Esophagus squamous epithelium (tissue), 5 donors: ENCODE measurements around the gene PHOX2B. TPM values are rescaled to one million over a fixed set of nuclear protein-coding genes. Genes with fewer than 3 reads are reported as not detected.

Experiments used
- DNase-seq: peaks from one replicate; lab custom pipeline; 2025; lab: John Stamatoyannopoulos, UW
- H3K27ac ChIP-seq, 4 donors: fragments of 200-600 bp; sonication (generic); one replicate each; pipeline ENCODE4 v1.5.1; 2016 to 2019; ENCODE audit warnings: mild to moderate bottlenecking in 1 of 4
- H3K27me3 ChIP-seq, 4 donors: fragments of 200-600 bp; sonication (generic); 1 replicate in 3 of 4; 2 replicates in 1 of 4; pipeline versions ENCODE4 v1.5.1 to v1.6.0; 2017 to 2021; ENCODE audit warnings: antibody characterized with exemption in 1 of 4
- H3K36me3 ChIP-seq, 3 donors: fragments of 200-600 bp; sonication (generic); one replicate each; pipeline ENCODE4 v1.5.1; 2016 to 2019
- H3K4me1 ChIP-seq, 3 donors: fragments of 200-600 bp; sonication (generic); one replicate each; pipeline ENCODE4 v1.5.1; 2017 to 2019
- H3K4me3 ChIP-seq, 4 donors: fragments of 200-600 bp; sonication (generic); 1 replicate in 3 of 4; 2 replicates in 1 of 4; pipeline ENCODE4 v1.5.1; 2016 to 2019; ENCODE audit warnings: mild to moderate bottlenecking in 2 of 4, moderate library complexity in 1 of 4
- H3K9me3 ChIP-seq, 3 donors: fragments of 200-600 bp; sonication (generic); one replicate each; pipeline ENCODE4 v1.5.1; 2016 to 2019
- CTCF ChIP-seq, 6 experiments: fragments of 450-650 bp in 4 of 6; fragments of 200-600 bp in 2 of 6; sonication (generic) in 2 of 6; IDR thresholded peaks; one replicate each; pipeline ENCODE4 v1.5.1; 2016 to 2019; ENCODE audit warnings: antibody characterized with exemption in 6 of 6, mild to moderate bottlenecking in 4 of 6, moderate library complexity in 4 of 6
- POLR2A ChIP-seq, 4 donors: fragments of 450-650 bp; IDR thresholded peaks; one replicate each; pipeline ENCODE4 v1.6.1; 2017; ENCODE audit warnings: antibody characterized with exemption in 4 of 4, mild to moderate bottlenecking in 4 of 4, moderate library complexity in 3 of 4
- WGBS, 2 donors: methylation state at CpG; one replicate each; pipeline ENCODE4 v1.1.5; 2018; 5-methylcytosine and 5-hydroxymethylcytosine counted together
- intact Hi-C: fragments of 100-400 bp; cut with DNase I; formaldehyde crosslinking; loops from one replicate; pipeline ENCODE4 v1.15.0; 2022
- total RNA-seq, 4 donors: library from RNA; depleted of rRNA; stranded (reverse); fragments of >200 nt; gene quantifications; one replicate each; pipeline ENCODE4 v1.1.0, GENCODE V29; 2016
- donor health status: DM: yes; HTN: yes; CAD: no.

PHOX2B gene
- total RNA-seq, 4 donors from 2014 or later: not detected

GRCh38 chr4:41776466-41776865 is 27.9 kb upstream of the PHOX2B start:
- Histone ChIP-seq H3K27me3 (peaks cover 0 to 22% (median 0%) of the 10 kb centered on the region in 4 donors), H3K36me3 (no peaks in the 10 kb centered on the region), H3K27ac (no peak overlapping the region), H3K4me3 (no peak overlapping the region), H3K4me1 (no peaks in the 10 kb centered on the region), H3K9me3 (no peaks in the 10 kb centered on the region)
- intact Hi-C loops: no loop called here
- no peak for DNase-seq
- no peak for TF ChIP-seq CTCF (IDR thresholded peaks at IDR 0.05)
- TF ChIP-seq POLR2A (IDR thresholded peaks at IDR 0.05): no peak
- WGBS, 2 donors: 83 to 90% methylated on average over 3 of the region's 3 CpGs

GRCh38 chr4:41763729-41764128 is 15.2 kb upstream of the PHOX2B start:
- 10 to 26% methylated on average over 2 of the region's 2 CpGs for WGBS, 2 donors
- no peaks in the 10 kb centered on the region for H3K36me3 ChIP-seq
- H3K4me1 ChIP-seq: no peaks in the 10 kb centered on the region
- peaks cover 0 to 84% (median 0%) of the 10 kb centered on the region in 4 donors for H3K27me3 ChIP-seq
- TF ChIP-seq POLR2A (IDR thresholded peaks at IDR 0.05) (no peak), CTCF (IDR thresholded peaks at IDR 0.05) (no peak)
- intact Hi-C loops: no loop called here
- no peak overlapping the region for H3K4me3 ChIP-seq
- no peak overlapping the region for H3K27ac ChIP-seq
- DNase-seq: no peak
- no peaks in the 10 kb centered on the region for H3K9me3 ChIP-seq

- DNase-seq: no peak
- H3K27me3 ChIP-seq: peaks cover 0 to 89% (median 0%) of the 10 kb centered on the region in 4 donors
- intact Hi-C loops: no loop called here
Observed at GRCh38 chr4:41758884-41759283, 10.4 kb upstream of the PHOX2B start.

GRCh38 chr4:41757521-41758156 is 9.1 kb upstream of the PHOX2B start:
- Histone ChIP-seq H3K9me3 (no peaks in the 10 kb centered on the region), H3K27me3 (peaks cover 0 to 91% (median 4%) of the 10 kb centered on the region in 4 donors), H3K4me3 (no peak overlapping the region), H3K4me1 (no peaks in the 10 kb centered on the region), H3K27ac (no peak overlapping the region), H3K36me3 (no peaks in the 10 kb centered on the region)
- WGBS, 2 donors: 6 to 22% methylated on average over 2 to 3 of the region's 3 CpGs
- no peak for TF ChIP-seq POLR2A (IDR thresholded peaks at IDR 0.05)
- TF ChIP-seq CTCF (IDR thresholded peaks at IDR 0.05): no peak
- intact Hi-C loops: no loop called here
- no peak for DNase-seq

More at GRCh38 chr4:41758884-41759283, 10.4 kb upstream of the PHOX2B start:
- Histone ChIP-seq H3K36me3 (no peaks in the 10 kb centered on the region), H3K4me1 (no peaks in the 10 kb centered on the region), H3K27ac (no peak overlapping the region), H3K4me3 (no peak overlapping the region), H3K9me3 (no peaks in the 10 kb centered on the region)
- no peak for TF ChIP-seq CTCF (IDR thresholded peaks at IDR 0.05)
- no peak for TF ChIP-seq POLR2A (IDR thresholded peaks at IDR 0.05)

- H3K27me3 ChIP-seq: peaks cover 0 to 96% (median 27%) of the 10 kb centered on the region in 4 donors
- H3K27ac ChIP-seq: no peak overlapping the region
- no peak for TF ChIP-seq POLR2A (IDR thresholded peaks at IDR 0.05)
- TF ChIP-seq CTCF (IDR thresholded peaks at IDR 0.05): no peak
- H3K4me3 ChIP-seq: no peak overlapping the region
- no peak for DNase-seq
- intact Hi-C loops: no loop called here
- H3K9me3 ChIP-seq: no peaks in the 10 kb centered on the region
- peaks cover 0 to 11% (median 4%) of the 10 kb centered on the region in 3 donors for H3K4me1 ChIP-seq
- no peaks in the 10 kb centered on the region for H3K36me3 ChIP-seq
Observed at GRCh38 chr4:41753942-41754341, 5.4 kb upstream of the PHOX2B start.
